Left lung (tissue), 10 donors: ENCODE data around the gene HSCB. TPM values are rescaled to one million over a fixed set of nuclear protein-coding genes. Genes with fewer than 3 reads are reported as not detected.
A peak's percentile ranks its signal among the peaks of the same experiment; 100 is the strongest.

Experiments used
- ATAC-seq: fragments of 200-7000 bp; cut with Tn5 transposase; one replicate; pipeline ENCODE4 v1.9.1; 2020; ENCODE audit warnings: moderate library complexity
- DNase-seq, 4 donors: peaks; one replicate each; pipeline ENCODE4 v3.0.0-alpha.2; 2013 to 2020
- H3K27ac ChIP-seq, 2 donors: fragments of 200-600 bp; sonication (generic) in 1 of 2; one replicate each; pipeline versions ENCODE4 v1.5.0 to v1.8.0; 2020 to 2021
- H3K27me3 ChIP-seq, 2 donors: fragments of 200-600 bp; sonication (generic) in 1 of 2; one replicate each; pipeline versions ENCODE4 v1.5.0 to v1.8.0; 2020 to 2021
- H3K36me3 ChIP-seq, 2 donors: fragments of 200-600 bp; sonication (generic) in 1 of 2; one replicate each; pipeline versions ENCODE4 v1.5.0 to v1.8.0; 2020 to 2021
- H3K4me1 ChIP-seq, 2 donors: fragments of 200-600 bp; one replicate each; pipeline ENCODE4 v1.8.0; 2021
- H3K4me3 ChIP-seq, 2 donors: fragments of 200-600 bp; sonication (generic) in 1 of 2; one replicate each; pipeline versions ENCODE4 v1.5.0 to v1.8.0; 2020 to 2021; ENCODE audit warnings: mild to moderate bottlenecking in 1 of 2
- H3K9me3 ChIP-seq, 2 donors: fragments of 200-600 bp; sonication (generic) in 1 of 2; one replicate each; pipeline versions ENCODE4 v1.5.0 to v1.8.0; 2020 to 2021
- intact Hi-C, 2 donors: fragments of 100-400 bp; cut with DNase I; formaldehyde crosslinking; loops; one replicate each; pipeline versions ENCODE4 v1.11.2 to v1.14.2; 2022
- polyA plus RNA-seq, 6 donors: library from polyadenylated mRNA; unstranded; fragments of 120-200 nt; gene quantifications; one replicate each; pipeline ENCODE4 v1.2.1, GENCODE V29; 2013; ENCODE audit not compliant: insufficient read length in 6 of 6
- total RNA-seq, 2 donors: library from RNA; stranded (reverse); fragmentation: NEBNext Ultra II Directional; extraction: Animal tissue kit (Norgen Biotek cat#: 25700); gene quantifications; one replicate each; pipeline ENCODE4 v1.2.1, GENCODE V29; 2021
- TF ChIP-seq, protein P1 (sequence below), 2 donors: fragments of 200-600 bp; sonication (generic) in 1 of 2; IDR thresholded peaks; one replicate each; pipeline versions ENCODE4 v1.5.0 to v1.8.0; 2021; ENCODE audit warnings: antibody characterized with exemption in 2 of 2
- donor health status: DM: no; HTN: yes; CAD: no.
- donor health status: DM: no; HTN: no; CAD: no.

The HSCB gene
- total and polyA plus RNA-seq, 8 donors: 11.6 to 21.6 (median 20.5) TPM

DNA sequence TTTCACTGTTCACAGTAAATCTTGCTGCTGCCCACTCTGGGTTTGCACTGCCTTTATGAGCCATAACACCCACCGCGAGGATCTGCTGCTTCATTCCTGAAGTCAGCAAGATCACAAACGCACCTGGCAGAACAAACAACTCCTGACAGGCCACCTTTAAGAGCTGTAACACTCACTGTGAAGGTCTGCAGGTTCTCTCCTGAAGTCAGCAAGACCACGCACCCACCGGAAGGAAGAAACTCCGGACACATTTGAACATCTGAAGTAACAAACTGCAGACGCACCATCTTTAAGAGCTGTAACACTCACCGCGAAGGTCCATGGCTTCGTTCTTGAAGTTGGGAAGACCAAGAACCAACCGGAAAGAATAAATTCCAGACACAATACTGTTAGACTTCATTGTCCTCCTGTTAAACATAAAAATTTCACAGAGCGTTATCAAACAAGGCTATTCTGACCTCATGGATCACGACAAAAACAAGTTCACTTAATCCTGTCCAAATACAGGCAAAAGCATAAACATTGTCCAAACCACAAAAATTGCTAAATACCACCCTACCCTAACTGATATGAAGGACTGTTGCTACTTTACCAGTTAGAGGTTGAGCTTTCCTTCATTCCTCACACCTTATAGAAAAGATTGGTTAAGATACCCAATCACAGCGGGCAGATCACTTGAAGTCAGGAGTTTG is 27.7 kb downstream of the HSCB start:
- H3K27me3 ChIP-seq: no peaks in the 10 kb centered on the region
- ATAC-seq (no peak), DNase-seq (no peak)
- H3K9me3 ChIP-seq: peaks cover 0 to 7% of the 10 kb centered on the region in 2 donors
- intact Hi-C loops: no loop called here
- no peak overlapping the region for H3K27ac ChIP-seq
- H3K36me3 ChIP-seq: peaks cover 0 to 3% of the 10 kb centered on the region in 2 donors
- H3K4me3 ChIP-seq: no peak overlapping the region
- TF ChIP-seq, protein P1, sequence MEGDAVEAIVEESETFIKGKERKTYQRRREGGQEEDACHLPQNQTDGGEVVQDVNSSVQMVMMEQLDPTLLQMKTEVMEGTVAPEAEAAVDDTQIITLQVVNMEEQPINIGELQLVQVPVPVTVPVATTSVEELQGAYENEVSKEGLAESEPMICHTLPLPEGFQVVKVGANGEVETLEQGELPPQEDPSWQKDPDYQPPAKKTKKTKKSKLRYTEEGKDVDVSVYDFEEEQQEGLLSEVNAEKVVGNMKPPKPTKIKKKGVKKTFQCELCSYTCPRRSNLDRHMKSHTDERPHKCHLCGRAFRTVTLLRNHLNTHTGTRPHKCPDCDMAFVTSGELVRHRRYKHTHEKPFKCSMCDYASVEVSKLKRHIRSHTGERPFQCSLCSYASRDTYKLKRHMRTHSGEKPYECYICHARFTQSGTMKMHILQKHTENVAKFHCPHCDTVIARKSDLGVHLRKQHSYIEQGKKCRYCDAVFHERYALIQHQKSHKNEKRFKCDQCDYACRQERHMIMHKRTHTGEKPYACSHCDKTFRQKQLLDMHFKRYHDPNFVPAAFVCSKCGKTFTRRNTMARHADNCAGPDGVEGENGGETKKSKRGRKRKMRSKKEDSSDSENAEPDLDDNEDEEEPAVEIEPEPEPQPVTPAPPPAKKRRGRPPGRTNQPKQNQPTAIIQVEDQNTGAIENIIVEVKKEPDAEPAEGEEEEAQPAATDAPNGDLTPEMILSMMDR (IDR thresholded peaks at IDR 0.05): no peak
- peaks cover under 1 to 14% of the 10 kb centered on the region in 2 donors for H3K4me1 ChIP-seq

DNA sequence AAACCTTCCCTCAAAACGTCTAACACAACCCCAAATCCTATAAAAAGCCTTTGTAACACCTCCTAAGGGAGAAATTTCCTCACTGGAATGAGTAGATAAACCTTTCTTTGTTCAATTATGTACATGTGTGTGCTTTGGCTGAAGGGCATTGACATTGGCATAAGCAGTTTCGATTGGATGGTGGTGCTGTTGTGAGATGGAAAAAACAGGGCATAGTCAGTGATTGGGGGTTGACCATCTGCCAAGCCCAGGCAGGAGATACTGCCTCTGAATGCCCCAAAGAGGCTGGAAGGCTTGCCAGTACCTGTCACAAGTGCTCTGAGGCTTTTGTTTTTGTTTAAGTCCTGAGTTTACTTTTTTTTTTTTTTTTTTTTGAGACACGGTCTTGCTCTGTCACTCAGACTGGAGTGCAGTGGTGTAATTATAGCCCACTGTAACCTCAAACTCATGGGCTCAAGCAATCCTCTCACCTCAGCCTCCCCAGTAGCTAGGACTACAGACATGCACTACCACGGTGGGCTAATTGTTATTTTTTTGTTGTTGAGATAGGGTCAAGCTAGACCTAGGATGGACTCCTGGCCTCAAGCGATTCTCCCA is 29.5 kb downstream of the HSCB start:
- no peak overlapping the region for H3K4me3 ChIP-seq
- TF ChIP-seq, protein P1 (IDR thresholded peaks at IDR 0.05): no peak
- no peaks in the 10 kb centered on the region for H3K27me3 ChIP-seq
- H3K27ac ChIP-seq: no peak overlapping the region
- ATAC-seq (no peak), DNase-seq (no peak)
- H3K4me1 ChIP-seq: peaks cover 7 to 30% of the 10 kb centered on the region in 2 donors
- peaks cover 0 to 7% of the 10 kb centered on the region in 2 donors for H3K9me3 ChIP-seq
- peaks cover 0 to 20% of the 10 kb centered on the region in 2 donors for H3K36me3 ChIP-seq
- intact Hi-C loops: no loop called here

DNA sequence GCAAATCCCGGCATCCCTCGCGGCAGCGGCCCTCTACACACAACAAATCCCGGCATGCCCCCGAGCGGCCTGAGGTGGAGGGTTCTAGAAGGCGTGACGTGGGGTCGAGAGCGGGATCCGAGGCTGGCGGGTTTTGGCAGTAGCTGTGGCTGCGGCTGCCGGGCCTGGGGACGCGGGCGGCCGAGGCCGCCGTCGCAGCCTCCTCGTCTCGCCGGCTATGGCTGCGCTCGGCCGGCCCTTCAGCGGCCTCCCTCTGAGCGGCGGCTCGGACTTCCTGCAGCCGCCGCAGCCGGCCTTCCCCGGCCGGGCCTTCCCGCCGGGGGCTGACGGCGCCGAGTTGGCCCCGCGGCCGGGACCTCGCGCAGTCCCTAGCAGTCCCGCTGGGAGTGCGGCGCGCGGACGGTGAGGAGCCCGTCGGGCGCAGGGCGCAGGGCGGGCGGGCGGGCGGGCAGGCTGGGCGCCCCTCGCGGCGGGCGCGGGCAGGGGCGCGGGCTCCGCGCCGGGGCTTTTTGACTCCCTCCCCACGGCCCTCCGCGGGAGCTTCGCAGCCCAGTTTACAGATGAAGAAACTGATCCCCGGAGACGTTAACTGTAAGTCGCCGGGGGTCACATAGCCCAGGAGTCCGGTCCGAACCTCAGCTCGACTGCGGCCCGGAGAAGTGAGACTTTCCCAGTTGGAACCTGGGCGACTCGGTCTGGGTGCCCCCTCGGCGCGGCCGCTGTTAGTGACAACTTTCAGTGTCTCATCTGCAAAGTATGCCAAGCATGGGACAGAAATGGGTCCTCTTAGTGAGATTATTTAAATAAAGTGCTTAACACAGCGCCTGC is 31.0 kb downstream of the HSCB start, which contains the start of gene CCDC117:
CCDC117 (plus strand) TSS at position 63 of the 828 bp plus-strand sequence; CDS start at position 218, 155 bp downstream.
- no peaks in the 10 kb centered on the region for H3K27me3 ChIP-seq
- H3K36me3 ChIP-seq: peaks cover 0 to 33% of the 10 kb centered on the region in 2 donors
- peak within 1 kb of the TSS; percentile 94 to 100 for H3K27ac ChIP-seq
- peak within 1 kb of the TSS; percentile 66 to 74 for H3K4me3 ChIP-seq
- intact Hi-C loops: no loop called here
- peak; percentile 98 for ATAC-seq
- TF ChIP-seq, protein P1 (IDR thresholded peaks at IDR 0.05): no peak
- peaks cover 0 to 7% of the 10 kb centered on the region in 2 donors for H3K9me3 ChIP-seq
- peaks cover 7 to 30% of the 10 kb centered on the region in 2 donors for H3K4me1 ChIP-seq
- DNase-seq: peak; percentile 94 to 98 (median 97)

DNA sequence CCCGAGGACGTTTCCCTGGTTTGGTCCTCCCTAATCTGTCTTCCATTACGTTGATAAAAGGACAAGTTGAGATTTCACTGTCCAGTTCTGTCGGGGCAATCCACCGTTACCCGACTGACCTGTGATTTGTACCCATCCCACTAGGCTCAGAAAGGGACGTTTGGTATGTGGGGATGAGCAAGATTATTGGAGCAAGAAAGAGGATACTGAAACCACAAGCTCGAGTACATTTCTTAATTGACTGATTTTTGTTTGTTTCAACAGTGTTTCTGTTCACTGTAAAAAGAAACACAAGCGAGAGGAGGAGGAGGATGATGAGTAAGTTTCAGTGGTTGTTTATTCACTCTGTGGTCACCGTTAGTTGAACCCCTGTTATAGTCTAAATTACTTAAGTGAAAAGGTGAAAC is 31.6 kb downstream of the HSCB start:
- Histone ChIP-seq H3K36me3 (peaks cover 0 to 38% of the 10 kb centered on the region in 2 donors), H3K27me3 (no peaks in the 10 kb centered on the region), H3K4me3 (peak overlapping the region; percentile 66 to 74), H3K27ac (peak overlapping the region; percentile 94 to 100), H3K4me1 (peaks cover 8 to 30% of the 10 kb centered on the region in 2 donors), H3K9me3 (peaks cover 0 to 7% of the 10 kb centered on the region in 2 donors)
- DNase-seq (peak in 1 of 4 donors; percentile 11), ATAC-seq (no peak)
- TF ChIP-seq, protein P1 (IDR thresholded peaks at IDR 0.05): no peak
- intact Hi-C loops: no loop called here
